SK-N-DZ (cell line): ENCODE measurements around the gene HEMGN. TPM values are rescaled to one million over a fixed set of nuclear protein-coding genes. Genes with fewer than 3 reads are reported as not detected.
"Not testable (repeated sequence)": the region's sequence is repeated elsewhere in the genome, so short reads cannot be mapped to it uniquely, and the experiment has no call there.

Source experiments
- DNase-seq: peaks from one replicate; pipeline ENCODE4 v3.0.0-alpha.2; 2015; ENCODE audit warnings: low spot score
- polyA plus RNA-seq, 2 experiments: library from polyadenylated mRNA; depleted of rRNA; stranded (reverse); fragments of >200 nt; gene quantifications; 2 replicates each; pipeline ENCODE4 v1.2.3, GENCODE V29; 2014

HEMGN gene, protein sequence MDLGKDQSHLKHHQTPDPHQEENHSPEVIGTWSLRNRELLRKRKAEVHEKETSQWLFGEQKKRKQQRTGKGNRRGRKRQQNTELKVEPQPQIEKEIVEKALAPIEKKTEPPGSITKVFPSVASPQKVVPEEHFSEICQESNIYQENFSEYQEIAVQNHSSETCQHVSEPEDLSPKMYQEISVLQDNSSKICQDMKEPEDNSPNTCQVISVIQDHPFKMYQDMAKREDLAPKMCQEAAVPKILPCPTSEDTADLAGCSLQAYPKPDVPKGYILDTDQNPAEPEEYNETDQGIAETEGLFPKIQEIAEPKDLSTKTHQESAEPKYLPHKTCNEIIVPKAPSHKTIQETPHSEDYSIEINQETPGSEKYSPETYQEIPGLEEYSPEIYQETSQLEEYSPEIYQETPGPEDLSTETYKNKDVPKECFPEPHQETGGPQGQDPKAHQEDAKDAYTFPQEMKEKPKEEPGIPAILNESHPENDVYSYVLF
- not detected in 2 replicates for polyA plus RNA-seq (2014; cell fraction: cytosol; rRNA removed)
- not detected in 2 replicates for polyA plus RNA-seq (2014; cell fraction: nucleus; rRNA removed)

DNA sequence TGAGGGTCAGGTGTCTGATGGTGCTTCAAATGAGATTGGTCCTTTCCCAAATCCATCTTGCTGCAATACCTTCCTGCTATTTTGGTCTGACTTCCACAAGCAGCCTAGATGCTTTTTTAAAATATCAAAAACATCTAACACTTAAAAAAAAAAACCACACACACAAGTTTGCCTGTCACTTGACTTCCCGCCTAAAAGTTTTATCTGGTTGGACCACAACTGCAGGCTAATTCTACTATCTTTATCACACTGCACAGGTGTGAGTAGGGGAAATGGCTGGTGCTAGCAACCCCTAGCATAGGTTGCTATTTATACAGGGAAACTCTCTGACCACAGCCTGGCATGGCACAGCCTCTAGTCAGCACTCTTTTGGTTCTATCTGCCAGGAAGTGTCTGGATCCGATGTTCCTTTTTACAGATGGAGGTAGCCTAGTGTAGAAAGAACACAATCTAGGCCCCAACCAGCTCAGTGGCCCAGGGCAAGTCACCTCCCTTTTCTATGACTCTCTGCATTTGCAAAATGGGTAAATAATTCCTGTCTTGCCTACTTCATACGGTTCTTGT lies at the start of gene HEMGN:
HEMGN (minus strand) TSS at position 92 of the 564 bp plus-strand sequence; CDS start at position 56, 36 bp downstream.
- no peak for DNase-seq

DNA sequence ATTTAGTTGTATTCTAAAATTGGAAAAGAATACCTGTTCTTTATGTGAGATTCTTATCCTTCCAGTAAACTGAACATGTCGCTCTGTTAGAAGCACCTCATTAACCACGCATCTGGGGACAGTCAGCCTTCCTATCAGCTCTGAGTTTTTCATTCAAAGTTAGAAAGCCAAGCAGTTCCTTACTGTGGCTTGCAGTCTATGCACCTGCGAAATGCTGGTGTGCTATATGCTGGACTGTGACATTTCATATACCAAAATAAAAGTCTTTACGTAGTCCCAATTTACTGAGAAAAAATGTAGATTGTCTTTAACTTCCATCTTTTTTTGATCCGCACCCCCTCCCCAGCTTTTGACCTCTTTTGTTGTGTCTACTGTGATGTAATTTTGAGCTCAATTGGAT lies 49.5 kb upstream of the HEMGN start:
- DNase-seq: no peak

DNA sequence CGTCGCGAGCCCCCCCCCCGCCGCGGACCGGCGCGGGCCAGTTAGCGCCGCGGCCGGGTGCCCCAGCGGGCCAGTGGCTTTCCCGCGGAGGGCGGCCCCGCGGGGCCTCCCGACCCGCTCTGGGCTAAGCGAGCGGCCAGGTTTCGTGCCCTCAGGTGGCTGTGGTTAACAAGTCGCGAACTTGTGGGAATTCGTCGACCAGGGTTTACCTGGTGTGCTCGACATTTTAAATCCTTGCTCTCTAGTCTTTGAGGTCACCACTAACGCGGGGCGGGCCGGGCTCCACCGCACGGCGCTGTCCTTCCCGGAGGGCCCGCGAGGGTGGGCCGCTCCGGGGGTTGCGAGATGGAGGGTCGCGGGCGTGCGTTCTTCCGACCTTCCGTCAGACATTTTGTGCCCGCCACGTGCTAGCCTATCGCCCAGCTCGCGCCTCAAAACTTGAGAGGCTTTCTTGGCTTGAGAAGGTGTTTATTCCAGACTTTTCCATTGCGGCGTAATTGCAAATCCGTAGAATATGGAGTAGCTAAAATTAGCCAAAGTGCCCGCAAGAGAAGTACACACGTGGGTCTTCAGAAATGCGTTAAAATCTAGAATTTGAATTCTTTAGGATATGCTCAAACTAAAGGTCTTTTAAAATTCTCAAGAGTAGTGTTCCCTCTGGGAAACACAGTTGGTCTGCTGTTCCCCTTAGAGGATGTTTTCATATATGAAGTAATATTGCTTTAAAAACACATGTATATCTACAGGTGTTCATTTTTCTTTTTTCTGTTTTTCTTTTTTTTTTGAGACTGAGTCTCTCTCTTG lies 47.3 kb upstream of the HEMGN start:
- DNase-seq: no peak

DNA sequence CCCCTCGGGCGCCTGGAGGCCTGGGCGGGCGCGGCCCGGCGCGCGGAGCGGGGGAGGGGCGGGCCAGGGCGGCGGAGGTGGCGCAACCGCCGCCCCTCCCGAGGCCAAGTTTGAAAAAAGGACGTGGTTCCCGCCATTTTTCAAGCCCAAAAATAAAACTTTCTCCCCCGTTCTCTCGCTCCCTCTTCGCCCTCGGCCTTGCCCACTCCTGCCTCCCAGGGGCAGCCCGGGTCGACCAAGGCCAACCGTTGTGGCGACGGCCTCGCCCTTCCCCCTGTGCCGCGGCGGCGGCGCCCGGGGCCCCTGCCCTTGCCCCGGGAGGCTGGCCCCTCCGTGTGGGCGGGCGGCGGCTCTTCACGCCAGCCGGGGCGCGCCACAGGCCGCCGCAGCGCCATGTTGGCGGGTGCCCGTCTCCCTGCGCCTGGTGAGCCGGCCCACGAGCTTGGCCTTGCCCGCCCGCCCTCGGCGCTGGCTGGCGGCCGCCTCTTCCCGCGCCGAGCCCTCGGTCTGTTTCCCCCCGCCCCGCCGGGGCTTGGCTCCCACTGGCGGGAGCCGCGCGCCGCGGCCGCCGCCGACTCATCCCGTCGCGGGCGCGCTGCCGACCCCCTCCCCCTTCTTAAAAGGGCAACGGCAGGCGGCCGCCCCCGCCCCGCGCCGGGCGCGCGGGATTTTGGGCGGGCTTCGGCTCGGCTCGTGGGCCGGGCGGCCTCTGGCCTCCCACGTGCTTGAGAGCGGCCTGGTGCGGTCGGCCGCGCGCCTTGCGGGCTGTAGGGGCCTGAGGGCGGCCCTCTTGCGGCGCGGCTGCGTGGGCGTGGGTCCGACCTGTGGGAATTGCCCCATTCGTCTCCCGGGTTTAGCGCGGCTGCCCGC lies 46.5 kb upstream of the HEMGN start:
- peak; percentile 55 for DNase-seq

DNA sequence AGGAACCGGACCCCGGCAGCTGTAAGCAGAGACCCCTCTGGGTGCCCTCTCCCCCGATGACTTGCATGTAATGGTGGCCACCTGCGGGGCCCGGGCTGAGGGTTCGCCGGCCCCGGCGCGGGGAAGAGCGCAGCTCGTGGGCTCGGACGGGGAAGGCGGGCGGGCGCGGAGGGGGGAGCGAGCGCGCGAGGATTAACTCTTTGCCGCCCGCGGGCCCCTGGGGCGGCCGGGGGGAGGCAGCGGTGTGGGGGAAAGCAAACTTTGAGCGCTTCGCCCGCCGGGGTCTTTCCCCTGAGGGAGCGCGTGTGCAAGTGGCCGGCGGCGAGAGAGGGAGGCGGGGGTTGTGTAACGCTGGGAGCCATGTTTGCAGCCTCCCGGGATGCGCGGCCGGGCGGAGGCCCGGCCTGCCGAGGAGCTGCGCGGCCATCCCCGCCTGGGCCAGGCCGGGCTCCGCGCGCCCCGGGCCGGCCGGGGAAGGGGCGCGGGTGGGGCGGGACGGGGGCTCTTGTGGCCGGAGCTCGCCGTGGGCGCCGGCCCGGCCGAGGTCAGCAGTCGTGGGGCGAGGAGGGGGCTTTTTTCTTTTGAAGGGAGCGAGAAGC lies 45.7 kb upstream of the HEMGN start:
- no peak for DNase-seq

DNA sequence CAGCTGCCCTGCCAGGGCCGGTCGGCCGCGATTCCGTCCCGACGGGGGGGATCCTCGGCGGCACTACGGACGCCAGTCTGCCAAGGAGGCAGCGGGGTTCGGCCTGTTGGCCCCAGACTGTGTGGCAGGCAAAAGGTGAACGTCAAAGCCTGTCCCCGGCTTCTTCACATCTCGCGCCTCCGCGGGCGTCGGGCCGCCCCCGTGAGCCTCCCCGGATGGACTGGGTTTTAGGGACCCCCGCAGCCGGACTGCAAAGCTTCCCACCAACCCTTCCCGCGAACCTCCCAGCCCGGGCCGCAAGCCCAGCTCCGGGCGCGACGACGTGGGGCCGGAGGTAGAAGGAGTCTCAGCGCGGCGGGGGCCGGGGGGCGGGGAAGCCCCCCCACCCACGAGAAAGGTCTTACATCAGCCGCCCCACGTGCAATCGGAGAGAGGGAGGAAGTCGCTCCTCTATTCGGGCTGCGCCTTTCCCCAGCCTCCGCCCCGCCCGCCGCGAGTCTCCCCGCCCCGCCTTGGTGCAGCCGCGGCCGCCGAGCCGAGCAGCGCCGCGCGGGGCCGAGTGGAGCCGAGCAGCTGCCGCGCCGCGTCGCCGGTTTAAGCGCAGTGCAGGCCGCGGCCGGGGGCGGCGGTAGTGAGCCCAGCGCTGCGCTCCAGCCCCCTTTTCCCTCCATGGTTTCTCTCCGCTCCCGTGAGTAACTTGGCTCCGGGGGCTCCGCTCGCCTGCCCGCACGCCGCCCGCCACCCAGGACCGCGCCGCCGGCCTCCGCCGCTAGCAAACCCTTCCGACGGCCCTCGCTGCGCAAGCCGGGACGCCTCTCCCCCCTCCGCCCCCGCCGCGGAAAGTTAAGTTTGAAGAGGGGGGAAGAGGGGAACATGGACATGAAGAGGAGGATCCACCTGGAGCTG lies 45.0 kb upstream of the HEMGN start, which contains the start of gene ANP32B:
ANP32B (plus strand) TSS at position 659 of the 906 bp plus-strand sequence; CDS start at position 874, 215 bp downstream.
- peak; percentile 84 for DNase-seq

DNA sequence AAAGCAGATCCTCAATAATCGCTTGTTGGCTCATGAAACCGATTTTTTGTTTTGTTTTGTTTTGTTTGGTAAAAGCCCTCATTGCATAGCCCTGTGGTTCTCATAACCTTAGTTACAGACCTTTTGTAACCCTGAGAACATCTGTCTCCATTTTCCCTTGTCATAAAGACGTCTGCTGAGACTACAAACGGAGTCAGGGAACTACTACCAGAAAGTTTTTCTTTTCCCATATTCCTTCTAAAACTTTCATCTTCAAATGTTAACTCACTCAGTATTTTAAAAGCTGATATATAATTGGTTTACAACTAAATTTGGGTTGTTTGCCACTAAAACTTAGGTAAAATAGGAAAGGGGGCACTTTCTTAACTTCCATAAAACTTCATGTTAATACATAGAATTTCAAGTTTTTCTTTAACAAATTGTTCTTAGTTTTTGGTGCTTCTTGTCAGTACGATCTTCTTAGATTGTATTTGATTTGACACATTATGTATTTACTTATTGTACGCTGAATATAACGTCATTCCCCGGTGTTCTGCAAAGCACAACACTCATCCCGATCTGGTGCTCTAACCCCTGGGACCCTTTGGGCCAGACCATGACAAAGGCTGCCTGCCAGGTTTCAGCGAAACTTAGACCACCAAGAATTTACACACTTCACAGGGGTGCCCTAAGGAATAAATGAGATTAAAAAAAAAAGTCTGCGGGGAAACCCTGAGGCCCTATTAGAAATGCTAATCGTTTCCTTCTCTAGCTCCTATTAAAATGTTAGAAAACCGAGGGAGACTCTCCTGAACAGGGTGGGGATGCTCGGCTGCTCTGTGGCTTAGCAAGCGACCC lies 44.1 kb upstream of the HEMGN start:
- DNase-seq: peak; percentile 32

DNA sequence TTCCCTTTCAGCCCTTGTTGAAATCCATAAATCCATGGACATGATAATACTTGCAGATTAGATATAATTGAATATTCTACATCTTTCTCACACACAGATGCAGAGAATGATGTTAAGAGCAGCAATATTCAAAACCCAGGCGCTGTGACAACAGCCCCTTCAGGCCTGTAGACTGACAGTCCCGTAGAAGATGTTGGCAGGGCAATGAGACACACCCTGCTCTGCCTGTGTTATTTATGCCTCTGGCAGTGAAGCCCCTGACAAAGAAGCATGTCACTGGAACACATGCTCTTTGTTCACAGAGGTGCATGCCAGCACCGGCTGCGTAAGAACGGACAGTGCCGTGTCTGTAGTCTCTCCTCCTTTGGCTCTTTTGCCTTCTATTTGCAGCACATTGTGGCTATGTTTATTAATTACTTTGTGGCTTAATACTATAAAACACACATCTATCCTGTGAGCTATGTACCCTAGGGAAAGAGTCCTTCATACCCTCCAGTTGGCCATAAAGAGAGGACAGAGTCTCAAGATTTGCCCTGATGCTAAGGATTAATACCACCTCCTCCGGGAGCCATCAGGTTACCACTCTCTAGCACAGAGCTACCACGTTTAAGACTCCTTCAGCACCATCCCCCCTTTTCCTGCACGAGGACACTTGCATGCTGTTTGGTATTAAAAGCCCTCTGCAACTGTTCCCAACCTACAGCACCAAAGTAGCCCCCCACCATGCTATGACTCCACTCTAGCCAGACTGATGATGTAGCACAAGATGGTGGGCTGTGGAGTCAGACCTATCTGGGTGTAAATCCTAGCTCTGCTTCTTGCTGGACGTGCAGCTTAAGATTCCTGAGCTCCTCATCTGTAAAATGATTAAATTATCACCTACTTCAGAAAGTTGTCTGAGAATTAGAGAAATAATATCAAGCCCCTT lies 43.2 kb upstream of the HEMGN start:
- peak; percentile 50 for DNase-seq

DNA sequence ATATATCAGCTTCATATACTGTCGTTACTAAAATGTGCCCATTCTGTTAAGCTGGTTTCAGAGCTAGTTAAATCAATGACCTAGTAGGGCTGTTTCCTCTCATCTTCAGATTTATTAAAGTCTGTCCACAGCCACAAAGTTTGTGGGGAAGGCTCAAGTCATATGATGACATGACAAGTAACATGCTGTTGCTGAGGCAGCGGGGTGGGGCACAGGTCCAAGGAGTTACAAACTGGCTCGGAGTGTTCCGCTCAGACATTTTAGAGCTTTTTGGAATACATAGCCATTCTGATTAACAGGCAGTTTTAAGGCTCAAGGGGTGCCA lies 42.5 kb upstream of the HEMGN start:
- no peak for DNase-seq

DNA sequence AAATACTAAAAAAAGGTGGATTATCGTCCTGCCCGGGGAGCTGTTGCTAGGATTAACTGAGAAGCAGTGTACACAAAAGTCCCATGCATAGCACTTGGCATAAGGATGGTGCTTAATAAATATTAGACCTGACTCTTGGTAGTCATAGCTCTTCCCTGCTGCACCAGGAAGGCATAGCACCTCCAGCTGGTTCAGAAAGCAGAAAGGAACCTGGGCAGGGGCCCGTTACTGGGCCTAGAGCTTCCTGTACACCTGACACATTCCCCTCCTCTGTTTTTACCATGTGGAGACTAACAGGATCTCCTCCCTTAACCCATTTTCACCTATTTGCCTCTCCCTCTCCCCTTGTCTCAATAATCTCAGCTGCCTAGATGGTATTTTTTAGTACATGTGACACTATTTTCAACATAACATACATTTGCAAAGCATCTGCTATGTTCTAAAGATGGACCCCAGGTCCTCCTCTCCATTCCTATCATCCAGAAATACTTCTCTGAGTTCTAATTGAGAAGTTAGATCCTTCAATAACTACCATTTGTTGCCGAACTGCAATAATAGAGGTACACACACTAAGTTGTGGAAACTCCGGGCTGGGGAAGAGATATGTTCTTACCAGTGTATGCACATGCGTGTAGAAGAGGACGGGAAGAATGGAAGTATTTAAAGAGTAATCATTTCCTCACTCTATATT lies 42.0 kb upstream of the HEMGN start:
- DNase-seq: no peak

DNA sequence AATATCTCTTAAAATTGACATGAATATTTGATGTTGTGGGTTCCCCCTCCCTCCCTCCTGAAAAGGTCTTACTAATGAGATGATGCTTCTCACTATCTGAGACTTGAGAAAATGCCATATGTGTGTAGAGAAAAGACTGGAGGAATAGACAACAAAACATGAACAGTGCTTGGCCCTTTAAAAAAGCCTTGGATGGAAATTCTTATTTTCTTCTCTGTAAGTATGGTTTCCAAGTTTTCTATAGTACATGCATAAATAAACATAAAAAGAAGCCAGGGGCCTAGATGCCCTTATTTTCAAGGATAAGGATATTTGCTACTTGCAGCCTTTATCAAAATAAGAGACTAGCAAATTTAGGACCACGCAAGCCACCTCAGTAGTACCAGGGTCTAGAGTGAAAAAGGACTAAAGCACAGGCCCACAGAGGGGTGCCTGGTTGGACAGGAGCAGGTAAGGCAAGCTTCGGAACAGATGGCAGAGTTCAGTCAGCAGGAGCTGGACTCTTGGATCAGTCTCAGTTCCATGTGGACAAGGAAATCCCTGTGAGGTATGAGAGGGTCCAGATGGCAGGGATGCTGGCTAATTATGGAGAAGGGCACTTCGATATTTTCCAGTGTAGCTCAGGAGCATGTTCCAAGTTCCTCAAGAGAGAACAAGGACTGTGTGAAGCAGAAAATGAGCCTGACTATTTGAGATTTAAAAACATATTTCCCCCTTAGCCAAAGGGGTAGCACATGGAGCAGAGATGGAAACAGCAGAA lies 40.6 kb upstream of the HEMGN start:
- peak; percentile 16 for DNase-seq

DNA sequence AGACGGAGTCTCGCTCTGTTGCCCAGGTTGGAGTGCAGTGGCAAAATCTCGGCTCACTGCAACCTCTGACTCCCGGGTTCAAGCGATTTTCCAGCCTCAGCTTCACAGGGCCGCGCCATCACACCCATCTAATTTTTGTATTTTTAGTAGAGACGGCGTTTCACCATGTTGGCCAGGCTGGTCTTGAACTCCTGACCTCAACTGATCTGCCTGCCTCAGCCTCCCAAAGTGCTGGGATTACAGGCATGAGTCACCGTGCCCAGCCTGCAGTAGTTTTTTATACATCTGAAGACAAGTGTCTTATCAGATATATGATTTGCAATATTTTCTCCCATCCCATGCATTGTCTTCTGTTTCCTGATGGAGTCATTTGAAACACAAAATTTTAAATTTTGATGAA lies 38.7 kb upstream of the HEMGN start:
- not testable (repeated sequence) for DNase-seq

DNA sequence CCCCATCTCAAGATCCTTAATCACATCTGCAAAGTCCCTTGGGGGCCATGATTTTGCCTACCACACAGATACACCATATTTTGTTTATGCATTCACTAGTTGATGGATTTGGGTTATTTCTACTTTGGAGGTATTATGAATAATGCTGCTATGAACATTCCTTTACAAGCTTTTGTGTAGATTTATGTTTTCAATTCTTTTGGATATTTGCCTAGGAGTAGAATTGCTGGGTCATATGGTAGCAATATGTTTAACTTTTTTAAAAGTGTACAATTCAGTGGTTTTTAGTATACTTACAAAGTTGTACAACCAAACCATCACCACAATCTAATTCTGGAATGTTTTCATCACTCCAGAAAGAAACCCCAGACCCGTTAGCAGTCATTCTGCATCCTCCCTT lies 37.4 kb upstream of the HEMGN start:
- DNase-seq: no peak

DNA sequence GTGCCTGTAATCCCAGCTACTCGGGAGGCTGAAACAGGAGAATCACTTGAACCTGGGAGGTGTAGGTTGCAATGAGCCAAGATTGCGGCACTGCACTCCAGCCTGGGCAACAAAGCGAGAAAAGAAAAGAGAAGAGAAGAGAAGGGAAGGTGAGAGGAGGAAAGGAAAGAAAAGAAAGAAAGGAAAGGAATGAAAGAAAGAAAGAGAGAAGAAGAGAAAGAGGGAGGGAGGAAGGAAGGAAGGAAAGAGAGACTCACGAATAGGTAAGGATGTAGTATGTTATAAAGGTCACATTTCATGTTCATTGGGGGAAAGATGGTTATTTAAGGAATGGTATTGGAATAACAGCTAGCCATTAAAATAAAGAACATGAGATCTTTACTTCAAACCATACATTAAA lies 34.8 kb upstream of the HEMGN start:
- no peak for DNase-seq

DNA sequence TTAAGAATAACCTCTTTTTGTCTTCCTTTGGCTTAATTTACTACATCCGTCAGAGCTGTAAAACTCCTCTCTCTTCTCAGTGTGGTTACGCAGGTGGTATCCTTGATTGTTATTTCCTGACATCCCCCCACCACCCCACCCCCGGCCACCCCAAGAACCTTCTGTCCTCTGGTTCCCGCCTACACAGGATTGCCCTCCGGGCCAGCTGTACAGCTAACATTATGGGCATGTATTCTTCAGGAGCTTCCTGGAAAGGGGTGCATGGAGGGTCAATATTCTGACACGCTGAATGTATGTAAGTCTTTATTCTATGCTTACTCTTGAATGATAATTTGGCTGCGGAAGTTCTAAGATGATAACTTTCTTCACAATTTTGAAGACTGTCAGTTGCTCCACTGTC lies 32.2 kb upstream of the HEMGN start:
- DNase-seq: no peak

DNA sequence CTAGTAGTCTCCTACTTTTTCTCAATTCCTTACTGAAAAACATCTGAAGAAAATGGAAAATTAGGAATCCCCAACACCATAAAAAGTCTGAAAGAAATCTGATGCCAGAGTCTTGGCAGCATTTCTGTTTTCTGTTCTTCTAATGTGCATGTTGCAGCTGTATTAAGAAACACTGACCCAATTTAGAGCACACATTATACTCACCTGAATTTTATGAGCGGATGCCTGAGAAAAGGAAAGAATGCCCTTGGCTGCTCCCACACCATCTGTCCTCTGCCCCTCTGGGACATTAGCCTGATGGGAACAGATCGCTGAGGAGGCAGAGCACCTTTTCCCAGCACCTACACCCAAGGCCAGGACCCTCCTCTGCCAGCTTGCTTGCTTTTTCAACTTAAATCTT lies 31.0 kb upstream of the HEMGN start:
- DNase-seq: no peak
